GM19035 (cell line): ENCODE data around the gene KCNK5.

Experiments
- ATAC-seq: cut with Tn5 transposase; IDR thresholded peaks from one replicate; pipeline ENCODE4 v1.9.1; 2021; ENCODE audit not compliant: unreplicated experiment

Gene KCNK5

DNA sequence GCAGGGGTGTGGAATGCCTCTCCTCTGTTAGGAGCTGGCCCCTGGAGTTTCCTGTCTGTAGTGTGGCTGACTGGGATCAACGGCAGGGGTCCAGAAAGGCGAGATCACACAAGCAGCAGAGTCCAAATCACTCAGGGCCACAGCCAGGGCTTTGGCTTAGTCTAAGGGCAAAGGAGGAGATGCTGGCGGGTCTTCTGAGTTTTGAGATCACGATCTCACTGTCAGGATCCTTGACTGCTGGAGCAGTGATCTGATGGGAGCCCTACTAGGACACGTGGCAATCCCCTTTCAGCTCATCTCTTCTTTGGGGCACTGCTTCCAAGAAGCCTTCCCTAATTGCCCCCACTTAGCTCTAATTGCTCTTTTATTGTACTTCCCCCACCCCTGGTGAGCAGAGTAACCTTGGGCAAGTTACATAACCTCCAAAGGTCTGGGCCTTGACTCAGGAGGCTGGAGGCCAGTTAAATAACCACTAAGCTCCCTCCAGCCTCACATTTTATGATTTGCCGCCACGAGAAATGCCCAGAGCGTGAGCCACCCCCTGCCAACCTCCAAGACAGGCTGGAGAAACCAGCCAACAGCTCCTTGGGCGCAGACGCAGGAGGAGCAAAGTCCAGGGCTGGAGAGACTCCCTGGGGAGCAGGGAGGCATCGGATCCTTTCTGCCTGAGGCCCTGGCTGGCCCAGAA, 12.0 kb downstream of the KCNK5 start:
- ATAC-seq = no peak

GRCh38 chr6:39215640-39216158, 13.6 kb downstream of the KCNK5 start:
- ATAC-seq = no peak

- ATAC-seq = no peak
Observed at GRCh38 chr6:39214846-39215639, 14.2 kb downstream of the KCNK5 start.

DNA sequence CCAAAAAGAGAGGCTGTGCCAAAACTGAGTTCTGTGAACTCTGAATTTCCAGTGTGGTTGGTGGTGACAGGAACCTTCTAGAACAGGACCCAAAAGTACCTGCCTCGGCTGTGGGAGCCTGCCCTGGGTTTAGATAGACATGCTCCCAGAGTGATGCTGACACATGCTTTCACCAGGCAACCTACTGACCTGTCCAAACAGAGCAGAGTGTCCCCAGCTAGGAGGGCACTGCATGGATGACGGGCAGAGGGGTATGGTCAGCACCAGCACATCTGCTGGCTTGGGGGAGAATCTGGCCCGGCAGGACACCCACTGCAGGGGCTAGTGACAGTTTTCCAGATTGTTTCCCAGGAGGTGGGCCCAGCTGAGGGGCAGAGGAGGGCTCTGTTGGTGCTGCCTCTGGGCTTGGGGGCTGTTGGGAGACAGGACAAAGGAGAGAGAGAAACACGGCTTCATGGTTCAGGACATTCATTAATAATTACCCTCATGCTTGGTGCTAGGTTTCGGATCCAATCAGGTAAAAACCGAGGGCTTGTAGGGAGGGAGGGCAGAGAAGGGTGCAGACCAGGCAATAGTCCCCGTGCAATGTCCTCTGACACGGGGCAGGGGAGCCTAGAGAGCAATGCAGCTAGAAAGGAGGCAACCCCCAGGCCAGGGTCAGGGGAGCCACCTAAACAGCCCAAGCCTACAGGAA, 15.0 kb downstream of the KCNK5 start:
- no peak for ATAC-seq

GRCh38 chr6:39213195-39213920, 15.9 kb downstream of the KCNK5 start:
- no peak for ATAC-seq

- no peak for ATAC-seq
Observed at GRCh38 chr6:39211183-39211582, 18.1 kb downstream of the KCNK5 start.

- ATAC-seq = no peak
Observed at GRCh38 chr6:39210450-39210849, 18.8 kb downstream of the KCNK5 start.

- no peak for ATAC-seq
Observed at GRCh38 chr6:39209911-39210310, 19.4 kb downstream of the KCNK5 start.

GRCh38 chr6:39209360-39209811, 19.9 kb downstream of the KCNK5 start:
- no peak for ATAC-seq

DNA sequence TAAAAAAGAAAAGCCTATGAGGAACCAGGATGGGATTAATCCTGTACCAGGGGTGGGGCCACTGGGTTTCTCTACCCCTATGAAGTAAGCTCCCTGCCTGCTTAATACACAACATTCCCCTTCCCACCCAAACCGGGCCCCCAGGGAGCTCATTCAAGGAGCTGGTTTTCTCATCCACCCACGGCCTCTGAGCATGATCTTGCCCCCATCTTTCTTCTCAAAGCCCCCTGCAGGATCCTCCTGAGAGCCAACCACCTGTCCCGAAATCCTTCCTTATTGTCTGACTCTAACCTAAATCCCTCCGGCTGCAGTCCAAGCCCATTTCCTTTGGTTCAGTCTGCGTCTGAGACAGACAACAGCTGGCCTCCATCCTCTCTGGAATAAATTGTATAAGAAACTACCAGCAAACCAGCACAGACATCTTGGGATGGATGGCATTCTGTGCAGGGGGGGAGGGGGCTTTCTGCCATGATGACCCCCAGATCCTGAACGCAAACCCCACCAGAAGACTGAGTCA, 21.0 kb downstream of the KCNK5 start:
- no peak for ATAC-seq

GRCh38 chr6:39207416-39208222, 21.7 kb downstream of the KCNK5 start:
- ATAC-seq = no peak

GRCh38 chr6:39206250-39206721, 23.0 kb downstream of the KCNK5 start:
- no peak for ATAC-seq

GRCh38 chr6:39204646-39205244, 24.5 kb downstream of the KCNK5 start:
- no peak for ATAC-seq

- no peak for ATAC-seq
Observed at GRCh38 chr6:39204160-39204495, 25.1 kb downstream of the KCNK5 start.

DNA sequence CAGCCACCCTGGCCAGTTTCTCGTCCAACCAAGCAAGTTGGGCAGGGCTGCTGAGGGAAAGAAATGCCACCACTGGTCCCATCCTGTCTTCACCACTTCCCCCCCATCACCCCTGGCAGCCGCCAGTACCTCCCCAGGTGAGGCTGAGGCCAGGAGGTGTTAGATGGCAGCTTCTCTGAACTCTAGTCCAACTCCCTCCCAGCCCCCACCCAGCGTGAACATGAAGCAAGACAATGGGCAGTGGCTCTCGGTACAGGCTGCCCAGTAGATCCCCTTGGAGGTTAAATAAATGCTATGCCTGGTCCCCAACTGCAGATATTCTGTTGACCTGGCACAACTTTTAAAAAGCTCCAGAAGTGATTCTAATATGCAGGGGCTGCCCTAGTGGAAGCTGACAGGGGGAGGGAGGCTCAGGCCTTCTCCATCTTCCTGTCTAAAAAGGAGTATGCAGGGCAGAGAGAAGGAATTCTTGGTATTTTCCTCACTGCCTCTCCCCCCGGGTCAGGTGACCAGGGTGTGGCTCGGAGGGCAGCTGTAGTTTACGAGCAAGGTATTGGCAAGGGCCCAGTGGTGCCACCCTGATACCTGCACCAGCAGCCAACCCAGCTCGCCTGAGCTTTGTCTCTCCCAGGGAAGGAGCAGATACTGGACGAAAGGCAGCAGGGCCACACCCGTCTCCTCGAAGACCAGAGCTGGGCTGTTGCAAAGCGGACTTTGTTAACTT, 25.7 kb downstream of the KCNK5 start:
- no peak for ATAC-seq

GRCh38 chr6:39202166-39202565, 27.1 kb downstream of the KCNK5 start:
- no peak for ATAC-seq

DNA sequence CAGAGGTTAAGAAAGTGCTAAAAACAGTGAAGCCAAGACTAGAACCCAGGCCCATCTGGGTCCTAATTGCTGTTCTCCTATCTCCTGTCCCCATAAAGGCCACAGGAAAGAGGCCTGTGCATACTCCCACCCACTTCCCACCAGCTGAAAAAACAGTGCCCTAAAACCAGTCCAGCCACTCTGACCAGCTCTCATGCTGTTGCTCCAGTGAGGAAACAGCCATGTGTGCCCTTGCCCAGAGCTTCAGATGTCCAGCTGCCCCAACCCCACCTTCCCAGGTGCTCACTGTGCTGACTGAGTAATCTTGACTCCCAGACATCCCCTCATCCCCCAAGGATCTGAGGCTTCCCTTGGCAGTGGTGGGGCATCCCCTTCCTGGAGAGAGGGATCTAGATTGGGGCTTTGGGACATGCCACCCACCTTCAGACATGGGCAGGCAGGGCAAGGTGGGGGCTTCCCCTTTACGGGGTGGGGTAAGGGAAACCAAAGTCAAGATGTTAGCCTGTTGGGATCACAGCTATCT, 28.7 kb downstream of the KCNK5 start:
- ATAC-seq = no peak

GRCh38 chr6:39199976-39200375, 29.3 kb downstream of the KCNK5 start:
- ATAC-seq = no peak
